ENCODE measurements around the gene CD59.

CD59 gene

DNA sequence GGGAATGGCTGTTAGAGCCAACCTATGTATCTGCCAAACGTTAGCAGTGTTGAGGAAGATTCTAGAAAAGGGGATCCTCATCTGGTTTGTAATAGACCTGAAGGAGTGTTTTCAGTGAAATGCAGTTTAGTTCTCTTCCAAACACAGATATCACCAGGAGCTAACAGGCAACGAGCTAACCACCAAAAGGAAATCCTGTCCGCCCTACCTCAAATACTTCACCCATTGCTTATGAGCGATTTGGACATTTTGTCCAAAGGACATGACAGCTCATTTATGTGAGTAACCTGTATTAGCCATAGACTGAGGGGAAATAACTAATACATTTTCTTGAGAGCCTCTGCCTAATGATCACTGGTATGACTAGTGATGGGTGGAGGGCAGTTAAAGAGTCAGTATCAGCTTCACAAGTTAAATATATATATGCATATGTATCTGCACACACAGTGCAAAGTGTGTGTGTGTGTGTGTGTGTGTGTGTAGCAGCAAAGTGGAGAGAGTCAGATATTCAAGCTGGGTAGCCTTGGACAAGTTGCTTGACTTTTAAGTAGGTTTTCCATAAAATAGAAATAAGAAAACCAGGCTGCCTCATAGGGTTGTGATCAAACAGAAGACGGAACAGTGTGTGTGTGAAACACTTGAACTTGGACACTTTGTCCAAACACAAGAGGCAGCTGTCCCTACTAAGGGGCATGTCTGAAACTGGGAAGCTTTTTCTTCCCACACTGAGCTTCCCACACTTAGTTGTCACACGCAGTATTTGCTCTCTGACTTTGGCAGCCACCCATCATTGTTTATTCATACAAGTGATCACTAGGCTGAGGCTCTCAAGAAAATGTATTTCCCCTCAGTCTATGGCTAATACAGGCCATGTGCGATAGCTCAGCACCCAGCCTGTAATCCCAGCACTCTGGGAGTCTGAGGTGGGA is 34.7 kb downstream of the CD59 start:
- no peak for DNase-seq (ENCODE audit: extremely low read depth, low read depth)
- H3K4me3 ChIP-seq (replicated peaks; ENCODE audit: low read depth, low read length) = peak overlapping the region; percentile 37
- TF ChIP-seq, protein P1, sequence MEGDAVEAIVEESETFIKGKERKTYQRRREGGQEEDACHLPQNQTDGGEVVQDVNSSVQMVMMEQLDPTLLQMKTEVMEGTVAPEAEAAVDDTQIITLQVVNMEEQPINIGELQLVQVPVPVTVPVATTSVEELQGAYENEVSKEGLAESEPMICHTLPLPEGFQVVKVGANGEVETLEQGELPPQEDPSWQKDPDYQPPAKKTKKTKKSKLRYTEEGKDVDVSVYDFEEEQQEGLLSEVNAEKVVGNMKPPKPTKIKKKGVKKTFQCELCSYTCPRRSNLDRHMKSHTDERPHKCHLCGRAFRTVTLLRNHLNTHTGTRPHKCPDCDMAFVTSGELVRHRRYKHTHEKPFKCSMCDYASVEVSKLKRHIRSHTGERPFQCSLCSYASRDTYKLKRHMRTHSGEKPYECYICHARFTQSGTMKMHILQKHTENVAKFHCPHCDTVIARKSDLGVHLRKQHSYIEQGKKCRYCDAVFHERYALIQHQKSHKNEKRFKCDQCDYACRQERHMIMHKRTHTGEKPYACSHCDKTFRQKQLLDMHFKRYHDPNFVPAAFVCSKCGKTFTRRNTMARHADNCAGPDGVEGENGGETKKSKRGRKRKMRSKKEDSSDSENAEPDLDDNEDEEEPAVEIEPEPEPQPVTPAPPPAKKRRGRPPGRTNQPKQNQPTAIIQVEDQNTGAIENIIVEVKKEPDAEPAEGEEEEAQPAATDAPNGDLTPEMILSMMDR (IDR thresholded peaks at IDR 0.05; ENCODE audit: low read depth, low read length, missing control alignments) = no peak

DNA sequence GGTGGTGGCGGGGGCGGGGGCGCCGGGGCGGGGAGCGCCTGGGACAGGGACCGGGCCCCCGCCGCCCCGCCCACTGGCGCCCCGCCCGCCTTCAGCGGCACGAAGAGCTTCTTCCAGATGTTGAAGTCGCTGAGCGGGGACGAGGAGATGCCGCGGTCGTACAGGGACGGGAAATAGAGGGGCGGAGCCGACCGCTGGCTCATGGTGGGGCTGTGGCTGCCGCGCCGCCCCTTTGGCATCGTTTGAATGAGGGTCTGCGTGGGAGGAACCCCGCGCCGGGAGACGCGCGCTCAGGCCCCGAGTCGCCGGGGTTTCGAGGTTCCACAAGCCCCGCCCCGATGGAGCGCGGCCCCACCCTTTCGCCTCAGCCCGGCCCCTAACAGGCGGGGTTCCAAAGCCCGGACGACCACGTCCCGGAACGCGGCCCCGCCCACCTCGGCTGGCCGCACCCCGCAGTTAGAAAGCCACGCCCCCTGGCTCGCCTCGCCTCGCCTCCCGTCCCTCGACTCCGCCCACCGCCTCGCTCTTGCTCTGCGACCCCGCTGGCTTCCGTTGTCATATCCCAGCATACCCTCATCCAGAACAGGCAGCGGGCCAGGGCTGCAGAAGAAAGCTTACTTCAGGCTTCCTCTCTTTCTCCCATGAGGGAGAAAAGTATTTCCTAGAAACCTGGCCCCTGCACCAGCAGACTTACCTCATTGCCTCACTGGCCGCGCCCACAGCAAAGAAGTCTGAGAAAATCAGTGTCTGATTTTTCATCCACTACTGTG is 35.5 kb downstream of the CD59 start, which contains the start of gene C11orf91:
TSS of gene C11orf91 (minus strand) at position 325 of the 770 bp plus-strand sequence. CDS start at position 239, 86 bp downstream.
- TF ChIP-seq, protein P1 (IDR thresholded peaks at IDR 0.05; ENCODE audit: low read depth, low read length, missing control alignments) = no peak
- H3K4me3 ChIP-seq (replicated peaks; ENCODE audit: low read depth, low read length) = peak within 1 kb of the TSS; percentile 37
- peak; percentile 87 for DNase-seq (ENCODE audit: extremely low read depth, low read depth)

DNA sequence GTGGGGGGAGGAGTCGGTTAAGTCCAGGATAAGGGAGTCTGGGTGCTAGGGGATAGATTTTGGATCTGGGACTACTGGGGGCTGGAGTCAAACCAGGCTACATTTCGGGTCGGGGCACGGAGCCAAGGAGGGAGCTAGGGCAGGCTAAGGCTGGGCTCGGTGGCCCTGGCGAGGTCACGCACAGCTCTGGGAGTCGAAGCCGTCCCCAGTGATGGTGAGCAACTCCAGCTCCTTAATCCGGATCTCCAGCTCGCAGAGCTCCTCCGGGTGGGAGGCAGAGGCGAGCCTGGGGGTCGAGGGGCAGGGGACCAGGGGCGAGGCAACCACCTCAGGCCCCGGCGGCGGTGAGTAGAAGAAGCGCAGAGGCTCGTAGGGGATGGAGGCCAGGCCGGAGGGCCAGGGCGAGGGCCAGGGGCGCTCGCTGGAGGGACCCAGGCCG is 36.1 kb downstream of the CD59 start:
- no peak for DNase-seq (ENCODE audit: extremely low read depth, low read depth)
- H3K4me3 ChIP-seq (replicated peaks; ENCODE audit: low read depth, low read length) = peak overlapping the region; percentile 37
- TF ChIP-seq, protein P1 (IDR thresholded peaks at IDR 0.05; ENCODE audit: low read depth, low read length, missing control alignments) = no peak

DNA sequence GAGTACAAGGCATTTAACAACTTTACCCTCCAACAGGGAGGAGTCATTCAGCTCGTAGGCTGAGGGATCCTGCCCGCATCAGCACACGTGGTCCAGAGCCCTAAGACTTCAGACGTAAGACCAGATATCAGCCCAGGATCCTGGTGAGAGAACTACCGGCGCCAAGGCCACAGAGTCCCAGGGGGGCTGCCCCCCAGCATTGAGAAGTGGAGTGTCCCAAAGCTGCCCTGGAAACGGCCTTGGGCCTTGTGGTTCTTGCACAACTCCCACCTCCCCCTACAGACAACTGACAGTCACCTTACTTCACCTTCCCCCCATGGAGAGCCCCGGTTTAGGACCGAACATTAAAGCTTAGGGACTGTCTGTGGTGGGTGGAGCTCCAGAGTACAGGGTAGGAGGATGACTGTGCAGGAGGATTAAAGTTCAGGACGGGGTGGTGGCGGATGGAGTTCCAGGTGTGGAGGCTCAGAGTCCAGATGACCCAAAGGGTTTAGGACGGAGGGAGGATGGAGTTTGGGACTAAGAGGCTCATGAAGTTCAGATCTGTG is 36.6 kb downstream of the CD59 start:
- DNase-seq (ENCODE audit: extremely low read depth, low read depth) = no peak

DNA sequence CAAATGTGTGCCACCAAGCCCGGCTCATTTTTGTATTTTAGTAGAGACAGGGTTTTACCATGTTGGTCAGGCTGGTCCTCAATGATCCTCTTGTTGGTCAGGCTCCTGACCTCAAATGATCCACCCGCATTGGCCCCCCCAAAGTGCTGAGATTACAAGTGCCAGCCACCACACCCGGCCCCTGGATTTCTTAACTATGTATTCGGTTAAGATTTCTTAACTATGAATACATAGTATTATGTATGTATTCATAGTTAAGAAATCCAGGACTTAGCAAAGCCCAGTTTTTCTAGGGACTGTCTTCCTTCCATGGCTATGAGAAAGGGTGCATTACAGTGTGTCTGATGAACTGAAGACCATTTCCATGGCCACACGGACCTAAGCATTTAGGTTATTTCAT is 37.3 kb downstream of the CD59 start:
- TF ChIP-seq, protein P1 (IDR thresholded peaks at IDR 0.05; ENCODE audit: low read depth, low read length, missing control alignments) = no peak
- no peak overlapping the region for H3K4me3 ChIP-seq (replicated peaks; ENCODE audit: low read depth, low read length)
- no peak for DNase-seq (ENCODE audit: extremely low read depth, low read depth)

More for the DNA sequence above, 36.6 kb downstream of the CD59 start:
- no peak overlapping the region for H3K4me3 ChIP-seq (replicated peaks; ENCODE audit: low read depth, low read length)
- TF ChIP-seq, protein P1 (IDR thresholded peaks at IDR 0.05; ENCODE audit: low read depth, low read length, missing control alignments) = no peak

DNA sequence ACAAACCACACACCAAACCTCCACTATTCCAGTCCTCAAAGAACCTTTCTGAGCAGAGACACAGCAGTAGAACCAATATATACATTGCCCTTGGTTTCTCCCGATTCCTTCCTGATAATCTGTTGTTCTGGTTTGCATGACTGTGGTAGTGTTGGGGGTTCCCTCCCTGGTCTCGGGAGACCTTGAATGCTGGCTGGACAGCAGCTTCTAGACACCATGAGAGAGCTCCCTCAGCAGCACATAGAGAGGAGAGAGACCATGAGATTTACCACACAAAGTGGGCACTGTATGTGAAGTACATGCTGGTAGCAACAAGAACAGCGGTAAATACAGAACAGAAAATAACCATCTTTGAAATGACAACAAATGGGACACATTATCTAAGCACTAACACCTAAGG is 38.2 kb downstream of the CD59 start:
- no peak overlapping the region for H3K4me3 ChIP-seq (replicated peaks; ENCODE audit: low read depth, low read length)
- TF ChIP-seq, protein P1 (IDR thresholded peaks at IDR 0.05; ENCODE audit: low read depth, low read length, missing control alignments) = no peak
- DNase-seq (ENCODE audit: extremely low read depth, low read depth) = no peak

All from HFF-Myc (cell line).